CD4-positive, alpha-beta T cell (primary cell): ENCODE measurements around the gene PAN2. TPM values are rescaled to one million over a fixed set of nuclear protein-coding genes. Genes with fewer than 3 reads are reported as not detected.

Experiments
- ATAC-seq: fragments of 200-7000 bp; cut with Tn5 transposase; one replicate; pipeline ENCODE4 v1.10.0; 2022; ENCODE audit warnings: mild to moderate bottlenecking; ENCODE audit not compliant: poor library complexity
- CTCF ChIA-PET: fragments of 350-600 bp; sonication (Branson Sonifier 250); formaldehyde crosslinking; loops from one replicate; lab custom pipeline; 2021; ENCODE audit warnings: antibody characterized with exemption, inconsistent platforms; lab: Charles Lee
- POLR2A ChIA-PET: fragments of 350-600 bp; sonication (Branson Sonifier 250); formaldehyde crosslinking; loops from one replicate; lab custom pipeline; 2021; ENCODE audit warnings: antibody characterized with exemption, inconsistent platforms; lab: Charles Lee
- DNase-seq, 14 experiments: peaks; one replicate each; pipeline ENCODE4 v3.0.0-alpha.2; 2013 to 2020; ENCODE audit warnings: mixed read lengths in 2 of 14
- H3K27ac ChIP-seq, 2 donors: one replicate each; pipeline versions ENCODE4 v1.5.1 to v1.7.0; 2013; ENCODE audit warnings: low read length in 2 of 2, low read depth in 1 of 2, mild to moderate bottlenecking in 1 of 2
- H3K27me3 ChIP-seq, 2 experiments: 1 replicate in 1 of 2; 2 replicates in 1 of 2; pipeline versions ENCODE4 v1.6.1 to v1.7.0; 2013; ENCODE audit warnings: low read length in 2 of 2, control low read depth in 1 of 2, mild to moderate bottlenecking in 1 of 2, moderate library complexity in 1 of 2; ENCODE audit not compliant: insufficient read depth in 2 of 2, control insufficient read depth in 1 of 2
- H3K36me3 ChIP-seq: one replicate; pipeline ENCODE4 v1.6.1; 2013; ENCODE audit warnings: low read length, control low read depth; ENCODE audit not compliant: insufficient read depth
- H3K4me1 ChIP-seq: one replicate; pipeline ENCODE4 v1.6.1; 2013; ENCODE audit warnings: low read length, control low read depth; ENCODE audit not compliant: insufficient read depth
- H3K4me3 ChIP-seq: one replicate; pipeline ENCODE4 v1.5.1; 2013; ENCODE audit warnings: mild to moderate bottlenecking, low read length, moderate library complexity
- H3K9me3 ChIP-seq, 2 experiments: 1 replicate in 1 of 2; 2 replicates in 1 of 2; pipeline versions ENCODE4 v1.6.1 to v1.7.0; 2013; ENCODE audit warnings: low read length in 2 of 2, mild to moderate bottlenecking in 2 of 2, control low read depth in 1 of 2, moderate library complexity in 1 of 2; ENCODE audit not compliant: control insufficient read depth in 1 of 2, insufficient read depth in 1 of 2
- H3K27ac Mint-ChIP-seq: one replicate; pipeline ENCODE4 v1.8.0; 2020; ENCODE audit warnings: mixed read lengths
- H3K27me3 Mint-ChIP-seq: one replicate; pipeline ENCODE4 v1.8.0; 2021; ENCODE audit warnings: mixed read lengths
- H3K36me3 Mint-ChIP-seq: one replicate; pipeline ENCODE4 v1.8.0; 2021; ENCODE audit warnings: low read depth, mixed read lengths
- H3K4me1 Mint-ChIP-seq: one replicate; pipeline ENCODE4 v1.8.0; 2021; ENCODE audit warnings: low read depth, mixed read lengths
- H3K4me3 Mint-ChIP-seq: one replicate; pipeline ENCODE4 v1.8.0; 2020; ENCODE audit warnings: mild to moderate bottlenecking, mixed read lengths
- H3K9me3 Mint-ChIP-seq: one replicate; pipeline ENCODE4 v1.8.0; 2020; ENCODE audit warnings: mixed read lengths
- intact Hi-C, 2 experiments: fragments of 100-400 bp; cut with DNase I in 1 of 2; cut with micrococcal nuclease in 1 of 2; formaldehyde crosslinking; loops; one replicate each; pipeline versions ENCODE4 v1.15.1 to v1.9.0; 2023 to 2025; cut with DNase I, micrococcal nuclease
- polyA plus RNA-seq, 2 donors: library from polyadenylated mRNA; unstranded; fragments of 120-200 nt; gene quantifications; one replicate each; pipeline ENCODE4 v1.2.1, GENCODE V29; 2013
- total RNA-seq, 174 experiments: library from RNA in 2 of 174; stranded (reverse) in 2 of 174; gene quantifications; one replicate each; pipeline ENCODE4 v1.2.3 and lab custom pipeline; 2021 to 2026
- TF ChIP-seq, protein P1 (sequence below): fragments of 200-600 bp; IDR thresholded peaks from one replicate; pipeline ENCODE4 v1.8.0; 2022; ENCODE audit warnings: antibody characterized with exemption, mild to moderate bottlenecking

Gene PAN2
- total RNA-seq (100 to 1,000 TPM; 104 to 107 TPM), total RNA-seq (lab: John Stamatoyannopoulos, UW) (18.4 to 228 (median 115) reads per million in 172 experiments)
- 45.3 TPM for polyA plus RNA-seq (2013, experiment 1 of 2)
- polyA plus RNA-seq (2013, experiment 2 of 2) = 70.4 TPM

DNA sequence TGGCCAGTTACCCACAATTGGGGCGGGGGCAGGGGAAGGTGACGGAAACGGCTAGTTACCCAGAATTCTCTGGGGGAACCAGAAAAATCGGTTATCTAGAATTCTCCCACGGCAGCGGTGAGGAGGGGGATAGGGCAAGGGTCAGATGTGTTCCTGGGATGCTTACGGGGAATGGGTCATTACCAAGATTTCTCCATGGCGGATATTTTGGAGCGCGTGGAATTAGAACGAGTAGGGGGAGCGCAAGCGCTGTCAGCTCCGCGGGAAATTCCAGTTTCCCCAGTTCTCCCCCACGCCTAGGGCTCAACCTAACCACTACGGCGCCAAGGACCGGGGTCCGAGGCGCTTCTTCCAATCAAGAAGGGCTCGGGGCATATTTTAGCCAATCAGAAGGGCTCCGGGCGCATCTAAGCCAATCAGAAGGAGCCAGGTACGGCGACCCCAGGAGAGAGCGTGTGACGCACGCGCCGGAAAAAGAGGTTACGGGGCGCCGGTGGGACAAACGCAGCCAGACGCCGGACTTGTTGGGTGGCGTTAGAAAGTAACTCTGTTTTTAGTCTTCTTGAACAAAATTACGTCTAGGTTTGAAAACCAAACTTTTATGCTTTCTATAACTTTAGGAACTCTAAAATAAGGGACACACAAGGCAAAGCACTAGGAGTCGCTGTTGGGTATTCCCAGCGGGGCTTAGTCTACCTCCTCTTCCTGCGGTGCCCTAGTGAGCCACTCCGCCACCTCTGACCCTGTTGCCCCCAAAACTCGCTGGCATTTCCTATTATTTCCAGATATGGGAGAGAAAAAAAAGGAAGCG, at the start of gene PAN2:
Gene PAN2, minus strand, starts transcription at position 322 of the 811 bp plus-strand sequence. CDS start 906 bp downstream, outside the sequence.
- intact Hi-C loops = loop anchor here (1.0 to 5.0 kb wide), 5 partner anchors 15 to 130 kb away; partner anchors contain the start of genes CS (in 1 of the 2) and STAT2 (in 1 of the 2)
- Histone ChIP-seq H3K27me3 (no peaks in the 10 kb centered on the region), H3K36me3 (no peaks in the 10 kb centered on the region), H3K4me1 (peaks cover 32% of the 10 kb centered on the region), H3K4me3 (peak within 1 kb of the TSS; percentile 71), H3K9me3 (no peaks in the 10 kb centered on the region), H3K27ac (peak within 1 kb of the TSS; percentile 99 to 100)
- Mint-ChIP-seq H3K27me3 (no peaks in the 10 kb centered on the region), H3K9me3 (no peaks in the 10 kb centered on the region), H3K36me3 (peaks cover 31% of the 10 kb centered on the region), H3K27ac (peak within 1 kb of the TSS; percentile 100), H3K4me1 (peaks cover 56% of the 10 kb centered on the region), H3K4me3 (peak within 1 kb of the TSS; percentile 94)
- peak; percentile 74 for ATAC-seq
- TF ChIP-seq, protein P1, sequence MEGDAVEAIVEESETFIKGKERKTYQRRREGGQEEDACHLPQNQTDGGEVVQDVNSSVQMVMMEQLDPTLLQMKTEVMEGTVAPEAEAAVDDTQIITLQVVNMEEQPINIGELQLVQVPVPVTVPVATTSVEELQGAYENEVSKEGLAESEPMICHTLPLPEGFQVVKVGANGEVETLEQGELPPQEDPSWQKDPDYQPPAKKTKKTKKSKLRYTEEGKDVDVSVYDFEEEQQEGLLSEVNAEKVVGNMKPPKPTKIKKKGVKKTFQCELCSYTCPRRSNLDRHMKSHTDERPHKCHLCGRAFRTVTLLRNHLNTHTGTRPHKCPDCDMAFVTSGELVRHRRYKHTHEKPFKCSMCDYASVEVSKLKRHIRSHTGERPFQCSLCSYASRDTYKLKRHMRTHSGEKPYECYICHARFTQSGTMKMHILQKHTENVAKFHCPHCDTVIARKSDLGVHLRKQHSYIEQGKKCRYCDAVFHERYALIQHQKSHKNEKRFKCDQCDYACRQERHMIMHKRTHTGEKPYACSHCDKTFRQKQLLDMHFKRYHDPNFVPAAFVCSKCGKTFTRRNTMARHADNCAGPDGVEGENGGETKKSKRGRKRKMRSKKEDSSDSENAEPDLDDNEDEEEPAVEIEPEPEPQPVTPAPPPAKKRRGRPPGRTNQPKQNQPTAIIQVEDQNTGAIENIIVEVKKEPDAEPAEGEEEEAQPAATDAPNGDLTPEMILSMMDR = peak; percentile 73
- ChIA-PET POLR2A (interaction anchor here (0.6 to 5.2 kb wide), 18 partner anchors 9 to 407 kb away, joined by 3 to 64 read pairs (median 4); partner anchors contain the start of genes ANKRD52, CNPY2, PA2G4 and RAB5B), CTCF (interaction anchor here (1.0 to 1.8 kb wide), 7 partner anchors 14 to 130 kb away, joined by 3 to 8 read pairs (median 5); partner anchors contain the start of genes ANKRD52, CNPY2 and STAT2)
- peak; percentile 84 to 98 (median 89) for DNase-seq

DNA sequence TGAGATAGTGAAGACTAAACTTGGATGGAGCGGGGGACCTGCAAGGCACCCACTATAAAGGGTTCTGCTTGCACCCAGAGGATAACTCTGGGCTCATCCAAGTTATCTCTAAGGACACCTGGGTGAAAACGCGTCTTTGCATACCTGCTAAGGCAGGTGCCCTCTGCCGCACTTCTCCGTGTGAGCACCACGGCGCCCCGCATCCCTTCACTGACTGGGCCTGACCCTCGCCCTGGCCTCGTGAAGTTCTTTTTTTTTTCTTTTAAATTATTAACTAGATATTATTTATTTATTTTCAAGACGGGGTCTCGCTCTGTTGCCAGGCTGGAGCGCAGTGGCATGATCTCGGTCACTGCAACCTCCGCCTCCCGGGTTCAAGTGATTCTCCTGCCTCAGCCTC, 48.8 kb upstream of the PAN2 start:
- no peak overlapping the region for H3K4me3 Mint-ChIP-seq
- no peaks in the 10 kb centered on the region for H3K4me1 Mint-ChIP-seq
- ChIA-PET POLR2A (interaction anchor here (0.6 kb wide), 1 partner anchor 672 kb away, joined by 3 read pairs; no protein-coding TSS in a partner anchor), CTCF (no interaction called here)
- intact Hi-C loops = no loop called here
- H3K27me3 ChIP-seq = no peaks in the 10 kb centered on the region
- no peak overlapping the region for H3K27ac Mint-ChIP-seq
- no peak for ATAC-seq
- H3K27ac ChIP-seq = no peak overlapping the region
- no peak for DNase-seq
- H3K36me3 Mint-ChIP-seq = no peaks in the 10 kb centered on the region
- H3K27me3 Mint-ChIP-seq = no peaks in the 10 kb centered on the region
- no peaks in the 10 kb centered on the region for H3K9me3 Mint-ChIP-seq
- H3K4me1 ChIP-seq = no peaks in the 10 kb centered on the region
- H3K9me3 ChIP-seq = no peaks in the 10 kb centered on the region
- no peak overlapping the region for H3K4me3 ChIP-seq
- H3K36me3 ChIP-seq = no peaks in the 10 kb centered on the region
- TF ChIP-seq, protein P1 = no peak

- Mint-ChIP-seq H3K36me3 (no peaks in the 10 kb centered on the region), H3K9me3 (no peaks in the 10 kb centered on the region), H3K4me1 (no peaks in the 10 kb centered on the region), H3K27ac (no peak overlapping the region), H3K4me3 (no peak overlapping the region), H3K27me3 (no peaks in the 10 kb centered on the region)
- Histone ChIP-seq H3K27me3 (no peaks in the 10 kb centered on the region), H3K4me1 (no peaks in the 10 kb centered on the region), H3K4me3 (no peak overlapping the region), H3K9me3 (peaks cover 0 to 4% of the 10 kb centered on the region in 2 experiments), H3K27ac (no peak overlapping the region), H3K36me3 (no peaks in the 10 kb centered on the region)
- ChIA-PET CTCF (no interaction called here), POLR2A (no interaction called here)
- ATAC-seq (no peak), DNase-seq (no peak)
- intact Hi-C loops = no loop called here
- TF ChIP-seq, protein P1 = no peak
These were observed 44.2 kb upstream of the PAN2 start for GRCh38 chr12:56377989-56378316.
